Measurements from ENCODE around the gene NAA38. TPM values are rescaled to one million over a fixed set of nuclear protein-coding genes. Genes with fewer than 3 reads are reported as not detected.
A peak's percentile ranks its signal among the peaks of the same experiment; 100 is the strongest.

Gene NAA38
- total and polyA plus RNA-seq, 2 experiments from 2014 or later = 17.1 to 74.8 TPM

DNA sequence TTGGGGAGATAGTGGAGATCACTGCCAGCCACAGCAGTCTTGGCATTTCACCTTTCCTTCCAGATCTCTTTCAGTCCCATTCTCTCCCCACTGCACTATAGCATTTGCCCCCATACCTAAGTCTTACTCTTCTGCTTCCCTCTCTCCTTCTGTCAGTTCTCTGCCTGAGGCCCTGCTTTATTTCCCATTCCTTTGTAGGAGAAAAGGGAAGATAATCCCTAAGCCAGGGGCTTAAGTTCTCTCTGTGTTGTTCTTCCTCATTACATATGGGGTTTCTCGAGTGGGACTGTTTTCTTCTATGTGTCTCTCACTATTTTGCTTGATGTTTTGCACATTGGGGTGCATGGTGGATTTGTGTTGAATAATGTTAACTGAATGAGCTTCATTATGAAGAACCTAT, 16.9 kb downstream of the NAA38 start:
- H3K4me1 Mint-ChIP-seq = peaks cover 40% of the 10 kb centered on the region

More for the DNA sequence above, 16.9 kb downstream of the NAA38 start:
- Histone ChIP-seq H3K9me2 (ENCODE audit: insufficient read depth) (no peaks in the 10 kb centered on the region), H3F3A (replicated peaks; ENCODE audit: low read depth) (peaks cover 27% of the 10 kb centered on the region), H3K4me2 (no peak overlapping the region), H3K79me2 (replicated peaks; ENCODE audit: insufficient read depth) (no peaks in the 10 kb centered on the region), H4K20me1 (replicated peaks; ENCODE audit: insufficient read depth) (peaks cover 13% of the 10 kb centered on the region), H2AFZ (no peak overlapping the region), H3K27ac (ENCODE audit: low read depth) (no peak overlapping the region), H3K4me1 (ENCODE audit: insufficient read depth) (peaks cover 27% of the 10 kb centered on the region), H3K27me3 (ENCODE audit: insufficient read depth) (peaks cover 81% of the 10 kb centered on the region), H3K4me3 (no peak overlapping the region), H3K36me3 (ENCODE audit: insufficient read depth) (peaks cover 6% of the 10 kb centered on the region; the same call in 1 of the 2 replicates)
- no peak for ATAC-seq
- no peak for TF ChIP-seq NANOG (IDR thresholded peaks at IDR 0.05; ENCODE audit: borderline replicate concordance)
- TF ChIP-seq JUNB (IDR thresholded peaks at IDR 0.05; ENCODE audit: unreplicated experiment) = no peak
- no peak for TF ChIP-seq EZH2phosphoT487 (IDR thresholded peaks at IDR 0.05; ENCODE audit: unreplicated experiment)
- TF ChIP-seq, protein P1, sequence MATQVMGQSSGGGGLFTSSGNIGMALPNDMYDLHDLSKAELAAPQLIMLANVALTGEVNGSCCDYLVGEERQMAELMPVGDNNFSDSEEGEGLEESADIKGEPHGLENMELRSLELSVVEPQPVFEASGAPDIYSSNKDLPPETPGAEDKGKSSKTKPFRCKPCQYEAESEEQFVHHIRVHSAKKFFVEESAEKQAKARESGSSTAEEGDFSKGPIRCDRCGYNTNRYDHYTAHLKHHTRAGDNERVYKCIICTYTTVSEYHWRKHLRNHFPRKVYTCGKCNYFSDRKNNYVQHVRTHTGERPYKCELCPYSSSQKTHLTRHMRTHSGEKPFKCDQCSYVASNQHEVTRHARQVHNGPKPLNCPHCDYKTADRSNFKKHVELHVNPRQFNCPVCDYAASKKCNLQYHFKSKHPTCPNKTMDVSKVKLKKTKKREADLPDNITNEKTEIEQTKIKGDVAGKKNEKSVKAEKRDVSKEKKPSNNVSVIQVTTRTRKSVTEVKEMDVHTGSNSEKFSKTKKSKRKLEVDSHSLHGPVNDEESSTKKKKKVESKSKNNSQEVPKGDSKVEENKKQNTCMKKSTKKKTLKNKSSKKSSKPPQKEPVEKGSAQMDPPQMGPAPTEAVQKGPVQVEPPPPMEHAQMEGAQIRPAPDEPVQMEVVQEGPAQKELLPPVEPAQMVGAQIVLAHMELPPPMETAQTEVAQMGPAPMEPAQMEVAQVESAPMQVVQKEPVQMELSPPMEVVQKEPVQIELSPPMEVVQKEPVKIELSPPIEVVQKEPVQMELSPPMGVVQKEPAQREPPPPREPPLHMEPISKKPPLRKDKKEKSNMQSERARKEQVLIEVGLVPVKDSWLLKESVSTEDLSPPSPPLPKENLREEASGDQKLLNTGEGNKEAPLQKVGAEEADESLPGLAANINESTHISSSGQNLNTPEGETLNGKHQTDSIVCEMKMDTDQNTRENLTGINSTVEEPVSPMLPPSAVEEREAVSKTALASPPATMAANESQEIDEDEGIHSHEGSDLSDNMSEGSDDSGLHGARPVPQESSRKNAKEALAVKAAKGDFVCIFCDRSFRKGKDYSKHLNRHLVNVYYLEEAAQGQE (IDR thresholded peaks at IDR 0.05; ENCODE audit: unreplicated experiment) = no peak
- TF ChIP-seq, protein P2, sequence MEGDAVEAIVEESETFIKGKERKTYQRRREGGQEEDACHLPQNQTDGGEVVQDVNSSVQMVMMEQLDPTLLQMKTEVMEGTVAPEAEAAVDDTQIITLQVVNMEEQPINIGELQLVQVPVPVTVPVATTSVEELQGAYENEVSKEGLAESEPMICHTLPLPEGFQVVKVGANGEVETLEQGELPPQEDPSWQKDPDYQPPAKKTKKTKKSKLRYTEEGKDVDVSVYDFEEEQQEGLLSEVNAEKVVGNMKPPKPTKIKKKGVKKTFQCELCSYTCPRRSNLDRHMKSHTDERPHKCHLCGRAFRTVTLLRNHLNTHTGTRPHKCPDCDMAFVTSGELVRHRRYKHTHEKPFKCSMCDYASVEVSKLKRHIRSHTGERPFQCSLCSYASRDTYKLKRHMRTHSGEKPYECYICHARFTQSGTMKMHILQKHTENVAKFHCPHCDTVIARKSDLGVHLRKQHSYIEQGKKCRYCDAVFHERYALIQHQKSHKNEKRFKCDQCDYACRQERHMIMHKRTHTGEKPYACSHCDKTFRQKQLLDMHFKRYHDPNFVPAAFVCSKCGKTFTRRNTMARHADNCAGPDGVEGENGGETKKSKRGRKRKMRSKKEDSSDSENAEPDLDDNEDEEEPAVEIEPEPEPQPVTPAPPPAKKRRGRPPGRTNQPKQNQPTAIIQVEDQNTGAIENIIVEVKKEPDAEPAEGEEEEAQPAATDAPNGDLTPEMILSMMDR (conservative IDR thresholded peaks at IDR 0.05; ENCODE audit: low read depth in 2 of 2) = no peak
- TF ChIP-seq ZNF114 (CRISPR knock-in tag; IDR thresholded peaks at IDR 0.05) = no peak
- TF ChIP-seq, protein P3, sequence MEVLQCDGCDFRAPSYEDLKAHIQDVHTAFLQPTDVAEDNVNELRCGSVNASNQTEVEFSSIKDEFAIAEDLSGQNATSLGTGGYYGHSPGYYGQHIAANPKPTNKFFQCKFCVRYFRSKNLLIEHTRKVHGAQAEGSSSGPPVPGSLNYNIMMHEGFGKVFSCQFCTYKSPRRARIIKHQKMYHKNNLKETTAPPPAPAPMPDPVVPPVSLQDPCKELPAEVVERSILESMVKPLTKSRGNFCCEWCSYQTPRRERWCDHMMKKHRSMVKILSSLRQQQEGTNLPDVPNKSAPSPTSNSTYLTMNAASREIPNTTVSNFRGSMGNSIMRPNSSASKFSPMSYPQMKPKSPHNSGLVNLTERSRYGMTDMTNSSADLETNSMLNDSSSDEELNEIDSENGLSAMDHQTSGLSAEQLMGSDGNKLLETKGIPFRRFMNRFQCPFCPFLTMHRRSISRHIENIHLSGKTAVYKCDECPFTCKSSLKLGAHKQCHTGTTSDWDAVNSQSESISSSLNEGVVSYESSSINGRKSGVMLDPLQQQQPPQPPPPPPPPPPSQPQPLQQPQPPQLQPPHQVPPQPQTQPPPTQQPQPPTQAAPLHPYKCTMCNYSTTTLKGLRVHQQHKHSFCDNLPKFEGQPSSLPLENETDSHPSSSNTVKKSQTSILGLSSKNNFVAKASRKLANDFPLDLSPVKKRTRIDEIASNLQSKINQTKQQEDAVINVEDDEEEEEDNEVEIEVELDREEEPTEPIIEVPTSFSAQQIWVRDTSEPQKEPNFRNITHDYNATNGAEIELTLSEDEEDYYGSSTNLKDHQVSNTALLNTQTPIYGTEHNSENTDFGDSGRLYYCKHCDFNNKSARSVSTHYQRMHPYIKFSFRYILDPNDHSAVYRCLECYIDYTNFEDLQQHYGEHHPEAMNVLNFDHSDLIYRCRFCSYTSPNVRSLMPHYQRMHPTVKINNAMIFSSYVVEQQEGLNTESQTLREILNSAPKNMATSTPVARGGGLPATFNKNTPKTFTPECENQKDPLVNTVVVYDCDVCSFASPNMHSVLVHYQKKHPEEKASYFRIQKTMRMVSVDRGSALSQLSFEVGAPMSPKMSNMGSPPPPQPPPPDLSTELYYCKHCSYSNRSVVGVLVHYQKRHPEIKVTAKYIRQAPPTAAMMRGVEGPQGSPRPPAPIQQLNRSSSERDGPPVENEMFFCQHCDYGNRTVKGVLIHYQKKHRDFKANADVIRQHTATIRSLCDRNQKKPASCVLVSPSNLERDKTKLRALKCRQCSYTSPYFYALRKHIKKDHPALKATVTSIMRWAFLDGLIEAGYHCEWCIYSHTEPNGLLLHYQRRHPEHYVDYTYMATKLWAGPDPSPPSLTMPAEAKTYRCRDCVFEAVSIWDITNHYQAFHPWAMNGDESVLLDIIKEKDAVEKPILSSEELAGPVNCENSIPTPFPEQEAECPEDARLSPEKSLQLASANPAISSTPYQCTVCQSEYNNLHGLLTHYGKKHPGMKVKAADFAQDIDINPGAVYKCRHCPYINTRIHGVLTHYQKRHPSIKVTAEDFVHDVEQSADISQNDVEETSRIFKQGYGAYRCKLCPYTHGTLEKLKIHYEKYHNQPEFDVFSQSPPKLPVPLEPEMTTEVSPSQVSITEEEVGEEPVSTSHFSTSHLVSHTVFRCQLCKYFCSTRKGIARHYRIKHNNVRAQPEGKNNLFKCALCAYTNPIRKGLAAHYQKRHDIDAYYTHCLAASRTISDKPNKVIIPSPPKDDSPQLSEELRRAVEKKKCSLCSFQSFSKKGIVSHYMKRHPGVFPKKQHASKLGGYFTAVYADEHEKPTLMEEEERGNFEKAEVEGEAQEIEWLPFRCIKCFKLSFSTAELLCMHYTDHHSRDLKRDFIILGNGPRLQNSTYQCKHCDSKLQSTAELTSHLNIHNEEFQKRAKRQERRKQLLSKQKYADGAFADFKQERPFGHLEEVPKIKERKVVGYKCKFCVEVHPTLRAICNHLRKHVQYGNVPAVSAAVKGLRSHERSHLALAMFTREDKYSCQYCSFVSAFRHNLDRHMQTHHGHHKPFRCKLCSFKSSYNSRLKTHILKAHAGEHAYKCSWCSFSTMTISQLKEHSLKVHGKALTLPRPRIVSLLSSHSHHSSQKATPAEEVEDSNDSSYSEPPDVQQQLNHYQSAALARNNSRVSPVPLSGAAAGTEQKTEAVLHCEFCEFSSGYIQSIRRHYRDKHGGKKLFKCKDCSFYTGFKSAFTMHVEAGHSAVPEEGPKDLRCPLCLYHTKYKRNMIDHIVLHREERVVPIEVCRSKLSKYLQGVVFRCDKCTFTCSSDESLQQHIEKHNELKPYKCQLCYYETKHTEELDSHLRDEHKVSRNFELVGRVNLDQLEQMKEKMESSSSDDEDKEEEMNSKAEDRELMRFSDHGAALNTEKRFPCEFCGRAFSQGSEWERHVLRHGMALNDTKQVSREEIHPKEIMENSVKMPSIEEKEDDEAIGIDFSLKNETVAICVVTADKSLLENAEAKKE (CRISPR knock-in tag; IDR thresholded peaks at IDR 0.05) = no peak
- no peak for TF ChIP-seq EZH2 (IDR thresholded peaks at IDR 0.05; ENCODE audit: low read depth, unreplicated experiment)
- no peak for TF ChIP-seq POLR2AphosphoS5 (IDR thresholded peaks at IDR 0.05; ENCODE audit: low read depth)
- no peak for TF ChIP-seq ZNF331 (CRISPR knock-in tag; IDR thresholded peaks at IDR 0.05; ENCODE audit: low read depth)
- Mint-ChIP-seq H3K9me3 (no peaks in the 10 kb centered on the region; the same call in 1 of the 3 replicates), H3K27ac (no peak overlapping the region), H3K4me3 (peak overlapping the region; percentile 83), H3K36me3 (ENCODE audit: low read depth) (peaks cover 2% of the 10 kb centered on the region; the same call in 1 of the 3 replicates), H3K27me3 (ENCODE audit: insufficient read depth, low read depth, poor library complexity) (peaks cover 66% of the 10 kb centered on the region)
- no peak for DNase-seq (ENCODE audit: low spot score)
